HEK293T (cell line): ENCODE results near the gene FTCD.
"Not testable (repeated sequence)": the region's sequence is repeated elsewhere in the genome, so short reads cannot be mapped to it uniquely, and the experiment has no call there.

Experiments used
- CTCF ChIA-PET: fragments of 350-600 bp; formaldehyde crosslinking; extraction: SDS; loops from one replicate; lab custom pipeline; 2021; ENCODE audit warnings: antibody characterized with exemption, inconsistent platforms; lab: Yijun Ruan, JAX
- POLR2A ChIA-PET: fragments of 350-600 bp; formaldehyde crosslinking; extraction: SDS; loops from one replicate; lab custom pipeline; 2020; ENCODE audit warnings: antibody characterized with exemption, inconsistent platforms; lab: Yijun Ruan, JAX
- DNase-seq: peaks from one replicate; pipeline ENCODE4 v3.0.0; 2012; ENCODE audit warnings: mixed read lengths; ENCODE audit errors: extremely low spot score
- ARNT ChIP-seq: fragments of 450-650 bp; IDR thresholded peaks from 2 replicates; pipeline ENCODE4 v1.6.1; 2017; ENCODE audit warnings: mild to moderate bottlenecking
- BHLHE40 ChIP-seq: fragments of 450-650 bp; IDR thresholded peaks from 2 replicates; pipeline ENCODE4 v1.6.1; 2016; ENCODE audit warnings: mild to moderate bottlenecking, moderate library complexity, borderline replicate concordance
- CTBP1 ChIP-seq: fragments of 450-650 bp; IDR thresholded peaks from 2 replicates; pipeline ENCODE4 v1.6.1; 2016; ENCODE audit warnings: borderline replicate concordance
- ELF4 ChIP-seq: fragments of 450-650 bp; IDR thresholded peaks from 2 replicates; pipeline ENCODE4 v1.6.1; 2017; ENCODE audit warnings: antibody characterized with exemption
- FOXA1 ChIP-seq: fragments of 450-650 bp; IDR thresholded peaks from 2 replicates; pipeline ENCODE4 v1.6.1; 2016; ENCODE audit warnings: mild to moderate bottlenecking
- FOXK2 ChIP-seq: fragments of 450-650 bp; IDR thresholded peaks from 2 replicates; pipeline ENCODE4 v1.6.1; 2016; ENCODE audit warnings: mild to moderate bottlenecking
- FOXM1 ChIP-seq: fragments of 450-650 bp; IDR thresholded peaks from 2 replicates; pipeline ENCODE4 v1.6.1; 2017; ENCODE audit warnings: mild to moderate bottlenecking, borderline replicate concordance
- HDGF ChIP-seq: fragments of 450-650 bp; IDR thresholded peaks from 2 replicates; pipeline ENCODE4 v1.6.1; 2017; ENCODE audit warnings: antibody characterized with exemption, borderline replicate concordance
- L3MBTL2 ChIP-seq: fragments of 450-650 bp; conservative IDR thresholded peaks from 2 replicates; pipeline ENCODE4 v1.6.1; 2016; ENCODE audit warnings: mild to moderate bottlenecking
- LEF1 ChIP-seq: fragments of 450-650 bp; IDR thresholded peaks from 2 replicates; pipeline ENCODE4 v1.6.1; 2017; ENCODE audit warnings: mild to moderate bottlenecking, borderline replicate concordance
- NFRKB ChIP-seq: fragments of 450-650 bp; IDR thresholded peaks from 2 replicates; pipeline ENCODE4 v1.6.1; 2016; ENCODE audit warnings: mild to moderate bottlenecking, moderate library complexity
- SP1 ChIP-seq: fragments of 450-650 bp; IDR thresholded peaks from 2 replicates; pipeline ENCODE4 v1.6.1; 2017
- SUZ12 ChIP-seq: fragments of 450-650 bp; IDR thresholded peaks from 2 replicates; pipeline ENCODE4 v1.6.1; 2016; ENCODE audit warnings: mild to moderate bottlenecking
- TARDBP ChIP-seq: fragments of 450-650 bp; IDR thresholded peaks from 2 replicates; pipeline ENCODE4 v1.6.1; 2016
- ZNF384 ChIP-seq: fragments of 450-650 bp; IDR thresholded peaks from 2 replicates; pipeline ENCODE4 v1.6.1; 2016
- TF ChIP-seq, protein P1 (sequence below): fragments of 450-650 bp; IDR thresholded peaks from 2 replicates; pipeline ENCODE4 v1.6.1; 2016

FTCD gene

DNA sequence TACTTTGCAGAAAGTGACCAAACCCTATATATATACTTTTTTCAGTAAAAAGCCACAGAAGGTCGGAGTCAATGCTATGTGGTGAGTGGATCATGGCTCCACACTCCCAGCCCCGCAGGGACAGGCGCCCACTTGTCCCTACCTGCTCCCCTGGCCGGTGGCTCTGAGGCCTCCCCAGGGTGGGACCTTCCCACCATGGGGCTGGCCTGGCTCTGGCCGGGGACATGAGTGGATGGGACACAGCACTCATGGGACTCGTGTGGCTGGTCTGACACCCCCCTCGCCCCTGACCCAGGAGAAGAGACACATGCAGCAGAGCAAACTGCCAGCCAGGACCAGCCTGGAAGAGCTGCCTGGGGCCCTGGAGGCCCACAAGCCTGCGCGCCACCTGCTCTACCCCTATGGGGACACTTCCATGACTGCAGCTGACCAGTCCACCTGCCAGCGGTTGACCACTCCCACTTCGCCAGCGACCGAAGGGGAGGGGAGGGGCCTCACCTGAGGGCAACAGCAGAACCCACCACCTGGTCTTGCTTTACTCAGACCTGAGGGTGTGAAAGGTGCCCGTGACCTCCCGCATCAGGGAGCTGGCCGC lies 26.7 kb upstream of the FTCD start:
- ChIA-PET CTCF (no interaction called here), POLR2A (no interaction called here)
- DNase-seq: no peak
- TF ChIP-seq FOXM1: no peak
- TF ChIP-seq LEF1: no peak
- no peak for TF ChIP-seq SP1
- TF ChIP-seq SUZ12: no peak
- TF ChIP-seq L3MBTL2: no peak
- no peak for TF ChIP-seq NFRKB
- TF ChIP-seq CTBP1: no peak
- TF ChIP-seq TARDBP: no peak
- TF ChIP-seq FOXK2: no peak
- no peak for TF ChIP-seq FOXA1
- no peak for TF ChIP-seq ZNF384
- TF ChIP-seq ARNT: no peak
- TF ChIP-seq, protein P1, sequence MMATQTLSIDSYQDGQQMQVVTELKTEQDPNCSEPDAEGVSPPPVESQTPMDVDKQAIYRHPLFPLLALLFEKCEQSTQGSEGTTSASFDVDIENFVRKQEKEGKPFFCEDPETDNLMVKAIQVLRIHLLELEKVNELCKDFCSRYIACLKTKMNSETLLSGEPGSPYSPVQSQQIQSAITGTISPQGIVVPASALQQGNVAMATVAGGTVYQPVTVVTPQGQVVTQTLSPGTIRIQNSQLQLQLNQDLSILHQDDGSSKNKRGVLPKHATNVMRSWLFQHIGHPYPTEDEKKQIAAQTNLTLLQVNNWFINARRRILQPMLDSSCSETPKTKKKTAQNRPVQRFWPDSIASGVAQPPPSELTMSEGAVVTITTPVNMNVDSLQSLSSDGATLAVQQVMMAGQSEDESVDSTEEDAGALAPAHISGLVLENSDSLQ: no peak
- no peak for TF ChIP-seq HDGF
- TF ChIP-seq BHLHE40: no peak
- TF ChIP-seq ELF4: no peak

DNA sequence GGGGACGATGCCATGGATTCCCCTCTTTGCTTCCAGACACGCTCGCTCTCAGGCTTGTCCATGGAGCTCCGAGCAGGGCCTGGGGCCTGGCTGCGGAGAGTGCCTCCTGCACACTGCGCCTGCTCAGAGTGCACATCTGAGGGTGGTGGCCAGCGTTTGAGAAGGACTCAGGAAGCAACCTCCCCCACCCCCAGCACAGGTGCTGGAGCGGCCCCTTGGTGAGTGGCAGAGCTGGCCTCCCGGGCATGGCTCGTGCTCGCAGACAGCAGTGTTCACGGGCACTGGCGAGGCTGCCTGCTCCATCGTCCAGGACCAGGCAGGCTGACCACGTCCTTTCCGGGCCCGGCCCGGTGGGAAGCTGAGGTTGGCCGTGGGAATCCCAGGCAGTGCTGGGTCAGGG lies 26.1 kb upstream of the FTCD start:
- ChIA-PET POLR2A (no interaction called here), CTCF (no interaction called here)

DNA sequence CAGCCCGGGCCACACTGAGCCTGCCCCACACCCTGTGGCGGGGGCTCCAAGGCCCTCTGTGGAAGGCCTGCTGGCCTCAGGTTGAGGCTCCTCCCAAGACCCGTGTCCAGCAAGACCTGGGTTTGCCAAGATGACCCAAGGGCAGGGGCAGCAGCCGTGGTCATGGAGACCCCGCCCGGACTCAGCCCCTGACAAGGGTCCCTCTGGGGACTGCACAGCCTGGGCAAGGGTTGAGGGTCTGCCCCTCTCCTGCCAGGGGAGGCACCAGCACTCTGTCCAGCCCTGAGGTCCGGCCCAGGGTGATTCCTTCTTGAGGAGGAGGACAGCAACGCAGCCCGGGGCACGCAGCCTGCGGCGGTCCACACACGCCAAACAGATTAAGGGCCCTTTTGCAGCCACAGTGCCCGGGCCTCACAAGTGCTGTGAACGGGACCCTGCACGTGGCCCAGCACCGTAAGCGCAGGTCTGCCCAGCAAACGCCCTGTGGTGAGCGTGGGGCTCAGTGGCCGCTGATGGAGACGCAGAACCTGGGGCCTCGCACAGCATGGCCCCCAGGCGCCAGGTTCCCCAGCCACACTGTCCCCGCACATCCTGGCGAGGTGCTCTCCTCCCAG lies 25.5 kb upstream of the FTCD start:
- no peak for TF ChIP-seq SP1
- TF ChIP-seq FOXA1: no peak
- TF ChIP-seq HDGF: no peak
- no peak for DNase-seq
- ChIA-PET CTCF (no interaction called here), POLR2A (no interaction called here)

More for the DNA sequence above, 26.1 kb upstream of the FTCD start:
- TF ChIP-seq TARDBP: no peak
- TF ChIP-seq NFRKB: no peak
- no peak for TF ChIP-seq CTBP1
- TF ChIP-seq FOXK2: no peak
- no peak for TF ChIP-seq LEF1
- no peak for TF ChIP-seq L3MBTL2
- TF ChIP-seq SP1: no peak
- no peak for TF ChIP-seq FOXA1
- no peak for TF ChIP-seq ELF4
- TF ChIP-seq, protein P1: no peak
- no peak for TF ChIP-seq SUZ12
- no peak for TF ChIP-seq FOXM1
- DNase-seq: no peak

DNA sequence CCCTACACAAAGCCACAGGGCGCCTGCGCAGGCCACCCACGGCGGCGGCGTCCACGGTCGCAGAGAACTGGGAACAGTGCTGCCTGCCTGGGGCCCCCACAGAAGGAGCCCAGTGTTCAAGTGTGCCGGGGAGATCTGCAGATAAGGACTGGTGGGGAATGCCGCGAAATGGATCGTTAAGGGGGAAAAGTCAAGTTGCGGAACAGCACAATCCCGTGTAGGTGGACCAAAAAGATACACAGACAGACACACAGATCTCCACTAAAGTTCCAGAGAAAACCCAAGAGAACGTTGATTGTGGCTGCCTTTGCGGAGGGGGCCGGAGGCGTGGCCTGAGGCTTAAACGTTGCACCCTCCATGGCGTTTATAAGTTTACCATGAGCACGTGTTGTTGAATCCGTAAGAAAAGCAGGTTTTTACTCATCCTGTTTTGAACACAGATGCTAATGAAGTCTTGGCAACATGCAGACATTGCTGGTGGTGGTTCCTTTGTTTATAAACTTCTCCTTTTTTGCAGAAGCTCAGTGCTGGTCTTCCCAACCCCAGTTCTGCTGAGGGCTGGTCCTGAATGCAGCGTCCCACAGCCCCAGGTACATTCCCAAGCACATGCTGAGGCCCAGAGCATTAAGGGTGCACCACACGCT lies 24.8 kb upstream of the FTCD start:
- POLR2A ChIA-PET: no interaction called here
- TF ChIP-seq FOXA1: no peak
- no peak for TF ChIP-seq LEF1
- TF ChIP-seq FOXM1: no peak
- no peak for TF ChIP-seq CTBP1
- TF ChIP-seq ELF4: no peak
- no peak for TF ChIP-seq L3MBTL2
- no peak for TF ChIP-seq HDGF
- TF ChIP-seq SUZ12: no peak
- TF ChIP-seq SP1: no peak
- TF ChIP-seq NFRKB: no peak
- TF ChIP-seq ARNT: no peak
- no peak for TF ChIP-seq TARDBP
- no peak for TF ChIP-seq BHLHE40
- no peak for TF ChIP-seq ZNF384
- TF ChIP-seq, protein P1: no peak
- no peak for TF ChIP-seq FOXK2
- CTCF ChIA-PET: no interaction called here
- no peak for DNase-seq

DNA sequence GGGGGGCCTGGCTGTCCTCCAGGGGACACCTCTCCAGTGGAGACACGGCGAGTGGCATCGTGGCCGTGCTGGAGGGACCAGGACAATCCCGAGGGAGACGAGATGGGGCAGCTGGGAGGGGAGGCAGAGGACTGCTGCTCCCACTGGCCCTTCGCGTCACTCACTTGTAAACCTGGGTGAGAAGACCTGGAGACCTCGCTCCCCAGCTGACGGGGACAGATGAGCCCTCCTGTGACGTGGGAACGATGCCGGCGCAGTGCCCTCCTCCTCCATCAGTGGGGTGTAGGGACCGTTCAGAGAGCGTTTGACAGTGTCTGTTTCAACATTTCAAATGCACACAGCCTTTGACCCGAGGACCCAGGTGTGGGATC lies 24.3 kb upstream of the FTCD start:
- TF ChIP-seq FOXA1 (no peak), ARNT (no peak), ELF4 (no peak), BHLHE40 (no peak), ZNF384 (no peak)
- ChIA-PET CTCF (no interaction called here), POLR2A (no interaction called here)

DNA sequence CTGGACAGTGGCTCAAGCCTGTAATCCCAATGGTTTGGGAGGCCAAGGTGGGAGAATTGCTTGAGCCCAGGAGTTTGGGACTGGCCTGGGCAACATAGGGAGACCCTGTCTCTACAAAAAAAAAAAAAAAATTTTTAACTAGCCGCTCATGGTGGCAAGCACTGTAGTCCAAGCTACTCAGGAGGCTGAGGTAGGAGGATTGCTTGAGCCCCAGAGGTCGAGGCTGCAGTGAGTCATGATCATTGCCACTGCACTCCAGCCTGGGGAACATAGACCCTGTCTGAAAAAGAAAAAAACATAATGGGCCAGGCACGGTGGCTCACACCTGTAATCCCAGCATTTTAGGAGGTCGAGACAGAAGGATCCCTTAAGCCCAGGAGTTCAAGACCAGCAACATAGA lies 23.6 kb upstream of the FTCD start:
- CTCF ChIA-PET: no interaction called here
- POLR2A ChIA-PET: no interaction called here
- TF ChIP-seq FOXA1 (no peak), BHLHE40 (no peak), SUZ12 (no peak), LEF1 (no peak), HDGF (no peak), FOXK2 (no peak), ARNT (no peak), ELF4 (no peak), CTBP1 (no peak), ZNF384 (no peak), SP1 (no peak), FOXM1 (no peak), NFRKB (no peak), TARDBP (no peak), L3MBTL2 (no peak)
- TF ChIP-seq, protein P1: no peak
- DNase-seq: no peak

More for the DNA sequence above, 24.3 kb upstream of the FTCD start:
- DNase-seq: no peak

DNA sequence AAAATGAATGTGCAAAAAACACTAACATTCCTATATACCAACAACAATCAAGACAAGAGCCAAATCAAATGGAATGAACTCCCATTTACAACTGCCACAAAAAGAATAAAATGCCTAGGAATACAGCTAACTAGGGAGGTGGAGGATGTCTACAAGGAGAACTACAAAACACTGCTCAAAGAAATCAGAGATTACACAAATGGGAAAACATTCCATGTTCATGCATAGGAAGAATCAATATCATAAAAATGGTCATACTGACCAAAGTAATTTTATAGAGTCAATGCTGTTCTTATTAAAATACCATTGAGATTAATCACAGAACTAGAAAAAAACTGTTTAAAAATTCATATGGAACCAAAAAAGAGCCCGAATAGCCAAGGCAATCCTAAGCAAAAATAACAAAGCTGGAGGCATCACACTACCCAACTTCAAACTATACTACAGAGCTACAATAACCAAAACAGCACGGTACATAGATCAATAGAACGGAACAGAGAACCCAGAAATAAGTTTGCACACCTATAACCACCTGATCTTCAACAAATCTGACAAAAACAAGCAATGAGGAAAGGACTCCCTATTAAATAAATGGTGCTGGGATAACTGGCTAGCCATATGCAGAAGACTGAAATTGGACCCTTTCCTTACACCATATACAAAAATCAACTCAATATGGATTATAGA lies 21.2 kb upstream of the FTCD start:
- POLR2A ChIA-PET, CTCF ChIA-PET, DNase-seq: not testable (repeated sequence)
